Measurements from ENCODE around the gene SELENOV.

The SELENOV gene

GRCh38 chr19:39496063-39496462, 18.9 kb upstream of the SELENOV start:
- no peak for DNase-seq

DNA sequence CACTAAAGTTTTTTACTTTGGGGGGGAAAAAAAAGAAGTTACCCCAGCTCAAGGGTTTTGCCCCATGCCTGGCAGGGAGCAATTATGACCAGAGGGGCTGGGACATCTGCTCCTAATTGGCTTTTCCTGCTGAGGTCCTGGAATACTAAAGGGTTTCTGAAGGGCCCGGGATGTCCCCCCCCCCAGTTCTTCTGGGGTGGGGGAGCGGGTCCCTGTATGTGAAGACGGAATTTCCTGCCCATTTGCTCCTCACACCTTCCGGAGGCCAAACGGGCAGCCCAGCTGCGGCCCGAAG, 17.3 kb upstream of the SELENOV start:
- peak; percentile 11 for DNase-seq

GRCh38 chr19:39497996-39498797, 16.7 kb upstream of the SELENOV start:
- no peak for DNase-seq

DNA sequence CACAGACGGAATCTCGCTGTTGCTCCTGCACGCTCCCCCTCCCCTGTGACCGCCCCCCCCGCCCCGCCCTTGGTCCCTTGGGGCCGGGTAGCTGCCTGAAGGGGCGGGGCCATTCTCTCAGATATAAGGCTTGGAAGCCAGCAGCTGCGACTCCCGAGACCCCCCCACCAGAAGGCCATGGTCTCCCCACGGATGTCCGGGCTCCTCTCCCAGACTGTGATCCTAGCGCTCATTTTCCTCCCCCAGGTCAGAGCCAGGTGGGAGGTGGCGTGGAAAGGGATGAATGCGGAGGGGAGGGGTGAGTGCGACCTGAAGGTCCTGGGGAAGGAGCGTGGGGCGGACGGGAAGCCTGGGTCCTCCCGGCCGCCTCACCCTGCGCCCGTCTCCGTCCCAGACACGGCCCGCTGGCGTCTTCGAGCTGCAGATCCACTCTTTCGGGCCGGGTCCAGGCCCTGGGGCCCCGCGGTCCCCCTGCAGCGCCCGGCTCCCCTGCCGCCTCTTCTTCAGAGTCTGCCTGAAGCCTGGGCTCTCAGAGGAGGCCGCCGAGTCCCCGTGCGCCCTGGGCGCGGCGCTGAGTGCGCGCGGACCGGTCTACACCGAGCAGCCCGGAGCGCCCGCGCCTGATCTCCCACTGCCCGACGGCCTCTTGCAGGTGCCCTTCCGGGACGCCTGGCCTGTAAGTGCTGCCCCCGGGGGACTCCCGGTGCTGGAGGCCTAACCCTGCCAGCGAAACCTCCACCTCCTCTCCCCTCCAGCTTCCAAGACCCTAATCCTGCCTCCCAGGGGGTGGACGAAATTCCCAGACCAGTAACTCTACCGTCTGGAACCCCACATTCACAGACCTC, 15.9 kb upstream of the SELENOV start, which contains the start of gene DLL3:
DLL3 (plus strand) TSS at position 150 of the 845 bp plus-strand sequence; CDS start at position 178, 28 bp downstream.
- no peak for DNase-seq

DNA sequence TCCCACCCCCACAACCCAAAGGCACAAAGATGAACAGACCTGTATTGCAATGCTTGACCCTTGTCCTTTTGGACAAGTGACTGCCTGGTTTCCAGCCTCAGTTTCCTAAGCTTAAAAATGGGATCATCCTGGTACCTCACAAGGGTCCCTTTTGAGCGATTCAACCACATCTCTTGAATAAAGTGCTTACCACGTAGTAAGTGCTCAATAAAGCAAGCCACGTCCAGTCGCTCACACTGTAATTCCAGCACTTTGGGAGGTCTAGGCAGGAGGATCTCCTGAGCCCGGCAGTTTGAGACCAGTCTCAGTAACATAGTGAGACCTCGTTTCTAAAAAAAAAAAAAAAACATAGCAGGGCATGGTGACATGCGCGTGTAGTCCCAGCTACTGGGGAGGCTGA, 15.0 kb upstream of the SELENOV start:
- no peak for DNase-seq

GRCh38 chr19:39500543-39500942, 14.4 kb upstream of the SELENOV start:
- no peak for DNase-seq

DNA sequence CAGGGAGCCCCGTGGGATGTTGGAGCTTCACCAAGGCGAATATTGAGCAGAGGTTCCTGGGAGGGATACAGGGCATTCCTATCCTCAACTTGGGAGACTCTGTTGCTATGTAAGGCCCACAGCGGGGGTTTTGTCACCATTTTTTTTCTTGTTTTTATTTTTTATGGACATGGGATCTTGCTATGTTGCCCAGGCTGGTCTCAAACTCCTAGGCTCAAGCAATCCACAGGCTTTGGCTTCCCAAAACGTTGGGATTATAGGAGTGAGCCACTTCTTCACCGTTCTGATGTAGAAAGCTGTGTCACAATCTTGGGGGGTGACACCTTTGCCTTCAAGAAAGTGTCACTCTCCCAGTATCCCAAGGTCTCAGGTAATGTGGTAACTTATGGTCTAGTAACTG, 13.6 kb upstream of the SELENOV start:
- no peak for DNase-seq

- DNase-seq = peak; percentile 77
These were observed 12.1 kb upstream of the SELENOV start for GRCh38 chr19:39502640-39503417.

- DNase-seq = no peak
These were observed 8.4 kb upstream of the SELENOV start for GRCh38 chr19:39506598-39506943.

DNA sequence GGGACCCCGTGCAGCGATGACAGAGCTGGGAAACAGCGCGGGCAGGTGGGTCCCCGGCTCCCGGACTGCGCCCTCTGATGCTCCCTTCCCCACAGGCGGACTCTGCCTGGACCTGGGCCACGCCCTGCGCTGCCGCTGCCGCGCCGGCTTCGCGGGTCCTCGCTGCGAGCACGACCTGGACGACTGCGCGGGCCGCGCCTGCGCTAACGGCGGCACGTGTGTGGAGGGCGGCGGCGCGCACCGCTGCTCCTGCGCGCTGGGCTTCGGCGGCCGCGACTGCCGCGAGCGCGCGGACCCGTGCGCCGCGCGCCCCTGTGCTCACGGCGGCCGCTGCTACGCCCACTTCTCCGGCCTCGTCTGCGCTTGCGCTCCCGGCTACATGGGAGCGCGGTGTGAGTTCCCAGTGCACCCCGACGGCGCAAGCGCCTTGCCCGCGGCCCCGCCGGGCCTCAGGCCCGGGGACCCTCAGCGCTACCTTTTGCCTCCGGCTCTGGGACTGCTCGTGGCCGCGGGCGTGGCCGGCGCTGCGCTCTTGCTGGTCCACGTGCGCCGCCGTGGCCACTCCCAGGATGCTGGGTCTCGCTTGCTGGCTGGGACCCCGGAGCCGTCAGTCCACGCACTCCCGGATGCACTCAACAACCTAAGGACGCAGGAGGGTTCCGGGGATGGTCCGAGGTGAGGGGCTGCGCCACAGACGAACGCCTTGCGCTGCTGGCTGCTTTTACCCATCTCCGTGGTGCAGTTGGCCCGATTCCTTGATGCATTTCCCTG, 7.8 kb upstream of the SELENOV start:
- DNase-seq = peak; percentile 56

GRCh38 chr19:39507715-39508364, 7.1 kb upstream of the SELENOV start:
- DNase-seq = no peak

- no peak for DNase-seq
These were observed 6.3 kb upstream of the SELENOV start for GRCh38 chr19:39508629-39509028.

DNA sequence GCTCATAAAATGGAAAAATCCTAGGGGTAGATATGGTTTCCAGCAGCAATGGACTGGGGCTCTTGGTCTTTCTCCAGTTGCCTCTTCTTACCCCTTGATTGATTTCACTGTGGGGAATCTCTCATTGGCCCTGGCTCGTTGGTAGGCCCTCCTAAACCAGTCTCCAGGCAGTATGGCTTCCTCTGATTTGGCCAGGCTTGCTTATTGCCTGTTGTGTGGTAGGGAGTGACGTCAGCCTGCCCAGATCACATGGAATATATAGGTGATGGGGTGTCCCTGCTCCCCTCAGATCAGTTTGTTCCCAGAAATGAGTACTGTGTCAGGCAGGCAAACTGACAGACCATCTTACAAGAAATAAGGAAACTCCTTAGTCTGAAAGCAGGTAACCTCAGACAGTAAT, 5.7 kb upstream of the SELENOV start:
- DNase-seq = no peak

DNA sequence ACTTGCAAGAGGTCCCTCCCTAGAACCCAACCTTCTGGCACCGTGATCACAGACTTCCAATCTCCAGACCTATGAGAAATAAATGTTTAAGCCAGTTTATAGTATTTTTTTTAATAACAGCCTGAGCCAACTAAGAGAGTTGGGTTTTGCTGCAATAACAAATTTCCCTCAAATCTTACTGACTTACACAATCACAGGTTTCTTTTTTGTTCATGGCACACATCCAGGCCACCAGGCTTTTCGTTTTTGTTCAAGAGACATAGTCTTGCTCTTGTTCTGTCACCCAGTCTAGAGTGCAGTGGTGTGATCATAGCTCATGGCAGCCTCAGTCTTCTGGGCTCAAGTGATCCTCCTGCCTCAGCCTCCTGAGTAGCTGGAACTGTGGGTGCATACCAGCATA, 2.0 kb upstream of the SELENOV start:
- DNase-seq = no peak

DNA sequence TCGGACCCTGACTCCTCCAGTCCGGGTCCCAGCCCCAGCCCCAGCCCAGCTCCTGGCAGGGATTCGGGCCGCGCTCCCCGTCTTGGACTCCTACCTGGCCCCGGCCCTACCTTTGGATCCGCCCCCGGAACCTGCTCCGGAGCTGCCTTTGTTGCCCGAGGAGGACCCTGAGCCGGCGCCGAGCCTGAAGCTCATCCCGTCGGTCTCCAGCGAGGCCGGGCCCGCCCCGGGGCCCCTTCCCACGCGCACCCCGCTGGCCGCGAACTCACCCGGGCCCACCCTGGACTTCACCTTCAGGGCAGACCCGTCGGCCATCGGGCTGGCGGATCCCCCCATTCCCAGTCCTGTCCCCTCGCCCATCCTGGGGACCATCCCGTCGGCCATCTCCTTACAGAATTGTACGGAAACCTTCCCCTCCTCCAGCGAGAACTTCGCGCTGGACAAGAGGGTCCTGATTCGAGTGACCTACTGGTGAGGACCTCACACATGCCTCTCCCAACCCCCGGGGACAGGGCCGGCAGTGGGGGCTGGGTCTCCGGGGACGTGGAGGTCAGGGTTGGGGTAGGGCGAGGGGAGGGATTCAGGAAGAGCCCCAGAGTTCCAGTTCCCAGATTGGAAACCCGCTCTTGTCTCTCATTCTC, 732 bp downstream of the SELENOV start:
- no peak for DNase-seq

DNA sequence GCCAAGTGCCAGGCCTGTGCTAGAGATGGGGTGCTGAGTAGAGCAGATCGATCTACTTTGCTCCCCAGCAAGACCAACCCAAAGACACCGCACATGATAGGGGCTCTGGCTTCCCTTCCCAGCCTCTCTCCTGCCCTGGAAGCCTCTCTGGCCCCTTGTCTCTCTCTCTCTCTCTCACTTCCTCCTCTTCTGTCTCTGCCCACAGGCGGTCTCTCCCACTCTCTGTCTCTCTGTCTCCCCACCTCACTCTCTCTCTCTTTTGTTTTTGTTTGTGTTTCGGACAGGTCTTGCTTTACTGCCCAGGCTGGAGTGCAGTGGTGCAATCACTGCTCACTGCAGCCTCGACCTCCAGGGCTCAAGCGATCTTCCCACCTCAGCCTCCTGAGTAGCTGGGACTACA, 1.3 kb downstream of the SELENOV start:
- no peak for DNase-seq

DNA sequence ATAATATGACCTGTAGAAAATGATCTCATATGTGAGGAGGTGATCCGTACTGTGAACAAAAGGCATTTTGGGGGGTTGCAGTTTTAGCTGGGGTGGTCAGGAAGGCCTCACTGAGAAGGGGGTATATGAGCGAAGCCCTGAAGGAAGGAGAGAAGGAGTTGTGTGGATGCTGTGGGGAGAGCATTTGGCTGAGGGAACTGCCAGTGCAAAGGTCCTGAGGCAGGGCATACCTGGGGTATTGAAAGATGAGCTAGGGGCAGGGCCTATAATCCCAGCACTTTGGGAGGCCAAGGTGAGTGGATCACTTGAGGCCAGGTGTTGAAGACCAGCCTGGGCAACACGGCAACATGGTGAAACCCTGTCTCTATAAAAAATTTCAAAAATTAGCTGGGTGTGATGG, 2.5 kb downstream of the SELENOV start:
- DNase-seq = no peak

DNA sequence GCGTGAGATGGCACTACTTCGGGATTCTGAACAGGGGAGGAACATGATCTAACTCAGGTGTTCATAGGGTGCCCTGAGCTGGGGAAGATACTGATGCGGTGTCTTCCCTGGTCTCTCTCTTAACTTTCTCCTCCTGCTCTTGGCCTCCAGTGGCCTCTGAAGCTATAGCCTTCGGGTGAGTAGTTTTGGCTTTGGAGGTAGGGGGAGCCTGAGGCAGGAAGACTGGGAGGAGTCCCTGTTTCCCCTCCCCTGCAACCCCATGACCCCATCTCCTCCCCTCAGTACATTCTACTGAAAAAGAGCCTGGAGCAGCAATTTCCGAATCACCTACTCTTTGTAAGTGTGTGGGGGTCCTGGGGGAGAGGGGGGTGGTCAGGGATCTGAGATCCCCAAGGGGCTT, 3.5 kb downstream of the SELENOV start:
- DNase-seq = no peak

DNA sequence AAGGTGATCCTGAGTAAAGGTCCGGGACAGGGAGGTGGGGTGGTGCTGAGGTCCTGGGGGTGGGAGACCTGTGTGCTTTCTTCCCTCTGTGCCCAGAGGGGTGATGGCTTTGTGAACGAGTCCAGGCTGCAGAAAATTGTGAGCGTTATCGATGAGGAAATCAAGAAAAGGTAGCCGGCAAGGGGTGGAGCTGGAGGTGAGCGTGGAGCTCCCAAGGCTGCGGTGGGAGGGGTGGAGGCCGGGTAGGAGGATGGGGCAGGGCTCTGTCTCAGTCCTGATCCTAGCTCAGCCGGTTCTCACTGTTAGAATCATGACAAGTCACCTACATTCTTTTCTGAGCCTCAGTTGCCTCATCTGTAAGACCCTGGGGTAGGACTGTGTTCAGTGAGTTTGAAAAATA, 4.0 kb downstream of the SELENOV start:
- no peak for DNase-seq

GRCh38 chr19:39520541-39521484, 5.9 kb downstream of the SELENOV start:
- no peak for DNase-seq

GRCh38 chr19:39524495-39524894, 9.6 kb downstream of the SELENOV start:
- DNase-seq = no peak

Data from CD4-positive, alpha-beta T cell treated with Interferon gamma for 1 hour (primary cell).